Fibroblast of lung (primary cell): ENCODE results near the gene PEX11B. TPM values are rescaled to one million over a fixed set of nuclear protein-coding genes. Genes with fewer than 3 reads are reported as not detected.
"Not testable (repeated sequence)": the region's sequence is repeated elsewhere in the genome, so short reads cannot be mapped to it uniquely, and the experiment has no call there.

Experiments
- DNase-seq, 2 donors: peaks; one replicate each; pipeline versions ENCODE4 v3.0.0 to v3.0.0-alpha.2; 2010; ENCODE audit warnings: low read depth in 2 of 2
- H2AFZ ChIP-seq: 2 replicates; pipeline ENCODE4 v1.5.1; 2012; ENCODE audit warnings: low read length, control low read depth, inconsistent platforms
- H3K27ac ChIP-seq: 2 replicates; pipeline ENCODE4 v1.5.1; 2011; ENCODE audit warnings: low read length, control low read depth; ENCODE audit not compliant: insufficient read depth
- H3K27me3 ChIP-seq: 2 replicates; pipeline ENCODE4 v1.5.1; 2011; ENCODE audit warnings: mild to moderate bottlenecking, low read length; ENCODE audit not compliant: control insufficient read depth, insufficient read depth
- H3K36me3 ChIP-seq: 2 replicates; pipeline ENCODE4 v1.5.1; 2011; ENCODE audit warnings: low read length; ENCODE audit not compliant: control insufficient read depth, insufficient read depth
- H3K4me1 ChIP-seq: 2 replicates; pipeline ENCODE4 v1.5.1; 2011; ENCODE audit warnings: low read length; ENCODE audit not compliant: control insufficient read depth, insufficient read depth; ENCODE audit errors: extremely low read depth
- H3K4me2 ChIP-seq: 2 replicates; pipeline ENCODE4 v1.5.1; 2011; ENCODE audit warnings: low read length, control low read depth; ENCODE audit not compliant: insufficient read depth; ENCODE audit errors: extremely low read depth
- H3K4me3 ChIP-seq, 4 experiments: fragments of 200-600 bp in 1 of 4; sonication (generic) in 1 of 4; replicated peaks in 1 of 4; 2 replicates each; pipeline ENCODE4 v1.5.1; 2011 to 2016; ENCODE audit warnings: low read length in 4 of 4, low read depth in 3 of 4, mild to moderate bottlenecking in 3 of 4, control low read depth in 2 of 4, inconsistent platforms in 1 of 4, mixed read lengths in 1 of 4; ENCODE audit not compliant: insufficient read depth in 1 of 4; ENCODE audit errors: control extremely low read depth in 1 of 4
- H3K79me2 ChIP-seq: 2 replicates; pipeline ENCODE4 v1.5.1; 2012; ENCODE audit warnings: mild to moderate bottlenecking, low read length, inconsistent platforms; ENCODE audit not compliant: control insufficient read depth, insufficient read depth
- H3K9ac ChIP-seq: 2 replicates; pipeline ENCODE4 v1.5.1; 2011; ENCODE audit warnings: mild to moderate bottlenecking, low read length, control low read depth; ENCODE audit not compliant: insufficient read depth
- H3K9me3 ChIP-seq: 2 replicates; pipeline ENCODE4 v1.5.1; 2012; ENCODE audit warnings: low read depth, low read length; ENCODE audit not compliant: control insufficient read depth, insufficient read depth
- H4K20me1 ChIP-seq: 2 replicates; pipeline ENCODE4 v1.5.1; 2011; ENCODE audit warnings: low read length; ENCODE audit not compliant: control insufficient read depth, insufficient read depth; ENCODE audit errors: extremely low read depth
- CTCF ChIP-seq, 2 donors: IDR thresholded peaks in 1 of 2; conservative IDR thresholded peaks in 1 of 2; 1 replicate in 1 of 2; 2 replicates in 1 of 2; pipeline ENCODE4 v1.5.1; 2011 to 2012; ENCODE audit warnings: low read length in 2 of 2, control low read depth in 1 of 2, inconsistent platforms in 1 of 2, low read depth in 1 of 2, mild to moderate bottlenecking in 1 of 2
- EZH2 ChIP-seq: IDR thresholded peaks from 2 replicates; pipeline ENCODE4 v1.5.1; 2012; ENCODE audit warnings: low read length, control low read depth, mild to moderate bottlenecking; ENCODE audit errors: missing control alignments
- polyA plus RNA-seq, 2 donors: library from polyadenylated mRNA; depleted of rRNA in 1 of 2; stranded (reverse) in 1 of 2; unstranded in 1 of 2; fragments of >200 nt; gene quantifications; 2 replicates each; pipeline ENCODE4 v1.2.1, GENCODE V29; 2011 to 2012; ENCODE audit warnings: missing spikeins in 1 of 2
- total RNA-seq: library from RNA; depleted of rRNA; stranded (reverse); fragments of >200 nt; gene quantifications from 2 replicates; pipeline ENCODE4 v1.2.1, GENCODE V29; 2014

PEX11B gene
- total and polyA plus RNA-seq, 2 donors (not counting 1 experiment from before 2014, with no cell fraction given), result 28.2 to 34.3 TPM

GRCh38 chr1:145922266-145922665 lies 3.7 kb upstream of the PEX11B start:
- Histone ChIP-seq H3K27ac (no peak overlapping the region), H3K9ac (no peak overlapping the region), H3K9me3 (no peaks in the 10 kb centered on the region)

GRCh38 chr1:145920297-145920696 lies 1.8 kb upstream of the PEX11B start:
- H3K27ac ChIP-seq, H3K4me3 ChIP-seq, H3K27me3 ChIP-seq, H4K20me1 ChIP-seq, DNase-seq, H3K79me2 ChIP-seq, H3K4me1 ChIP-seq, H3K9me3 ChIP-seq, H3K36me3 ChIP-seq, H2AFZ ChIP-seq, H3K9ac ChIP-seq: not testable (repeated sequence)
- peak overlapping the region; percentile 35 for H3K4me2 ChIP-seq

More at GRCh38 chr1:145922266-145922665, 3.7 kb upstream of the PEX11B start:
- Histone ChIP-seq H2AFZ (no peak overlapping the region), H3K36me3 (no peaks in the 10 kb centered on the region), H3K4me1 (peaks cover 4% of the 10 kb centered on the region), H3K27me3 (no peaks in the 10 kb centered on the region), H4K20me1 (no peaks in the 10 kb centered on the region), H3K4me3 (no peak overlapping the region), H3K4me2 (no peak overlapping the region), H3K79me2 (peaks cover 20% of the 10 kb centered on the region)
- peak in 1 of 2 donors; percentile 44 for DNase-seq
- TF ChIP-seq EZH2 (no peak), CTCF (conservative IDR thresholded peaks at IDR 0.05 in 1 of 2, IDR thresholded peaks at IDR 0.05 in 1 of 2; ENCODE audit: low read depth in 1 of 2, low read length in 2 of 2) (no peak)

GRCh38 chr1:145918992-145919939 lies 749 bp upstream of the PEX11B start:
- Histone ChIP-seq H3K4me1 (peaks cover 4% of the 10 kb centered on the region), H3K9ac (peak overlapping the region; percentile 84), H4K20me1 (no peaks in the 10 kb centered on the region), H3K27ac (peak overlapping the region; percentile 94), H3K9me3 (no peaks in the 10 kb centered on the region), H3K27me3 (no peaks in the 10 kb centered on the region), H3K4me2 (peak overlapping the region; percentile 100), H3K36me3 (peaks cover 4% of the 10 kb centered on the region), H3K79me2 (peaks cover 9% of the 10 kb centered on the region), H3K4me3 (peak overlapping the region; percentile 89 to 96 (median 93)), H2AFZ (peak overlapping the region; percentile 95)
- peak; percentile 36 to 65 for DNase-seq
- TF ChIP-seq EZH2 (no peak), CTCF (conservative IDR thresholded peaks at IDR 0.05 in 1 of 2, IDR thresholded peaks at IDR 0.05 in 1 of 2; ENCODE audit: low read depth in 1 of 2, low read length in 2 of 2) (no peak)
